ACC112 (cell line): Measurements from ENCODE around the gene DIAPH1.
A peak's percentile ranks its signal among the peaks of the same experiment; 100 is the strongest.

Experiments
- H2AFZ ChIP-seq: fragments of 200-600 bp; sonication (generic); one replicate; pipeline ENCODE4 v1.6.0; 2017; ENCODE audit warnings: antibody characterized with exemption, low read length; ENCODE audit not compliant: unreplicated experiment
- H3K27ac ChIP-seq: fragments of 200-600 bp; sonication (generic); 2 replicates; pipeline ENCODE4 v1.5.1; 2014; ENCODE audit warnings: low read depth, mild to moderate bottlenecking, antibody characterized with exemption, low read length, moderate library complexity
- H3K27me3 ChIP-seq: fragments of 200-600 bp; sonication (generic); 2 replicates; pipeline ENCODE4 v1.6.1; 2014; ENCODE audit warnings: mild to moderate bottlenecking, antibody characterized with exemption, low read length, moderate library complexity, mixed read lengths; ENCODE audit not compliant: insufficient read depth
- H3K36me3 ChIP-seq: fragments of 200-600 bp; sonication (generic); 2 replicates; pipeline ENCODE4 v1.6.1; 2016; ENCODE audit warnings: mild to moderate bottlenecking, antibody characterized with exemption, low read length, moderate library complexity, mixed read lengths; ENCODE audit not compliant: insufficient read depth
- H3K4me1 ChIP-seq: fragments of 200-600 bp; sonication (generic); one replicate; pipeline ENCODE4 v1.6.1; 2016; ENCODE audit warnings: low read length, mixed read lengths; ENCODE audit not compliant: insufficient read depth, unreplicated experiment, control insufficient read depth
- H3K4me3 ChIP-seq: fragments of 200-600 bp; sonication (generic); 2 replicates; pipeline ENCODE4 v1.5.1; 2014; ENCODE audit warnings: mild to moderate bottlenecking, low read depth, low read length
- H3K79me2 ChIP-seq: fragments of 200-600 bp; sonication (generic); one replicate; pipeline ENCODE4 v1.6.0; 2016; ENCODE audit warnings: low read length; ENCODE audit not compliant: control insufficient read depth, unreplicated experiment, insufficient read depth

The DIAPH1 gene

DNA sequence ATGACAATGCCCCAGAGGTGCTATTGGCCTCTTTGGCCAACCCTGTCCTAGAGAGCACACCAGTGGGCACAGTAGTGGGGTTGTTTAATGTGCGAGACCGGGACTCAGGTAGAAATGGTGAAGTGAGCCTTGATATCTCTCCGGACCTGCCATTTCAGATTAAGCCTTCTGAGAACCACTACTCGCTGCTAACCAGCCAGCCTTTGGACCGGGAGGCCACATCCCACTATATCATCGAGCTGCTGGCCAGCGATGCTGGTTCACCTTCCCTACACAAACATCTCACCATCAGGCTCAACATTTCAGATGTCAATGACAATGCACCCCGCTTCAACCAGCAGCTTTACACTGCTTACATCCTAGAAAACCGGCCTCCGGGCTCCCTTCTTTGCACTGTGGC is 128.5 kb downstream of the DIAPH1 start:
- Histone ChIP-seq H3K27me3 (no peaks in the 10 kb centered on the region), H3K27ac (no peak overlapping the region), H3K36me3 (no peaks in the 10 kb centered on the region), H3K4me1 (peaks cover 20% of the 10 kb centered on the region), H2AFZ (no peak overlapping the region), H3K4me3 (no peak overlapping the region), H3K79me2 (no peaks in the 10 kb centered on the region)

DNA sequence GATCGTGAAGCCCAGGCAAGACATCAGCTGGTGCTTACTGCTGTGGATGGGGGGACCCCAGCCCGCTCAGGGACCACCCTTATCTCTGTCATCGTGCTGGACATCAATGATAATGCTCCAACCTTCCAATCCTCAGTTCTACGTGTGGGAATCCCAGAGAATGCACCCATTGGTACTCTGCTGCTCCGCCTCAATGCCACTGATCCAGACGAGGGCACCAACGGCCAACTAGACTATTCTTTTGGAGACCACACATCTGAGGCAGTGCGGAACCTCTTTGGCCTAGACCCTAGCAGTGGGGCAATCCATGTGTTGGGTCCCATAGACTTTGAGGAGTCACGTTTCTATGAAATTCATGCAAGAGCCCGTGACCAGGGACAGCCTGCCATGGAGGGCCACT is 129.0 kb downstream of the DIAPH1 start:
- no peaks in the 10 kb centered on the region for H3K27me3 ChIP-seq
- H3K27ac ChIP-seq, result no peak overlapping the region
- no peaks in the 10 kb centered on the region for H3K79me2 ChIP-seq

DNA sequence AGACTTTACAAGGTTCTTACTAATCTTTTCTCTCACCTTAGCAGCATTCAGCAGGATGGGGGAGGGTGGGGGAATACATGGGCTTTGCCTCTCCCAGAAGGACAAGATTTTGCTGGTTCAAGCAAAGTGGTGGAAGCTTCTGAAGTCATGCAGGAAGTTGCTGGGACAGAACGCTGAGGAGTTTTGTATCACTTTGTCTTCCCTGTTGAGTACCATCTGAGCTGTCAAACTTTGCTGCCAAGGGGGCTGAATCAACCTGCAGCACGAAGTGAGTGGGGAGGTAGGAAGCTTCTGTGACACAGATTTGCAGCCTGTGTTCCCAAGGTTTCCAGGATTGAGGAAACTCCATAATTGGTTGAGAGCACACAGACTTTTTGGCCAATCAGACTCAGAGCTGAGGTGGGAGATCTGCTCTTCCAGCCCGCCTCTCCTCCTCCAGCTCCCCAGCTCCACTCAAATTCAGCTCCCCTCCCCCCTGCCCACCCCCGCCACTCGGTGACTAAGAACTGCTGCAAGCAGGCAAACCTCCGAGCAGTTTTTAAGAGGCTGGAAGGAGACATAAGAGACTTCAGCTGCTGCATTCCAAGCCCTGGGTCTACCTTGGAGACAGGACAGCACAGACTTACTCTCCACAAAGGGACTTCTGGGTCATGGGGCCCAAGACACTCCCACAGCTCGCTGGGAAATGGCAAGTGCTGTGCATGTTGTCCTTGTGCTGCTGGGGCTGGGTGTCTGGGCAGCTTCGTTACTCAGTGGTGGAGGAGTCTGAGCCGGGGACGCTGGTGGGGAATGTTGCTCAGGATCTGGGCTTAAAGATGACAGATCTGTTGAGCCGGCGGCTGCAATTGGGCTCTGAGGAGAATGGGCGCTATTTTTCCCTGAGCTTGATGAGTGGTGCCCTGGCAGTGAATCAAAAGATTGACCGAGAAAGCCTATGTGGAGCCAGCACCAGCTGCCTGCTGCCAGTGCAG is 129.9 kb downstream of the DIAPH1 start, which contains the start of gene PCDHGC5:
TSS of gene PCDHGC5 (plus strand) at position 491 of the 971 bp plus-strand sequence. CDS start at position 651, 160 bp downstream.
- no peaks in the 10 kb centered on the region for H3K36me3 ChIP-seq
- no peaks in the 10 kb centered on the region for H3K27me3 ChIP-seq
- no peak within 1 kb of the TSS for H2AFZ ChIP-seq
- 0 out of 2 replicates have a peak within 1 kb of the TSS, but pooled peaks have one; percentile 22 for H3K4me3 ChIP-seq
- H3K79me2 ChIP-seq, result no peaks in the 10 kb centered on the region
- no peak within 1 kb of the TSS for H3K27ac ChIP-seq
- H3K4me1 ChIP-seq, result peaks cover 20% of the 10 kb centered on the region

More for the DNA sequence above, 129.0 kb downstream of the DIAPH1 start:
- Histone ChIP-seq H3K36me3 (no peaks in the 10 kb centered on the region), H3K4me3 (no peak overlapping the region), H2AFZ (no peak overlapping the region), H3K4me1 (peaks cover 20% of the 10 kb centered on the region)

DNA sequence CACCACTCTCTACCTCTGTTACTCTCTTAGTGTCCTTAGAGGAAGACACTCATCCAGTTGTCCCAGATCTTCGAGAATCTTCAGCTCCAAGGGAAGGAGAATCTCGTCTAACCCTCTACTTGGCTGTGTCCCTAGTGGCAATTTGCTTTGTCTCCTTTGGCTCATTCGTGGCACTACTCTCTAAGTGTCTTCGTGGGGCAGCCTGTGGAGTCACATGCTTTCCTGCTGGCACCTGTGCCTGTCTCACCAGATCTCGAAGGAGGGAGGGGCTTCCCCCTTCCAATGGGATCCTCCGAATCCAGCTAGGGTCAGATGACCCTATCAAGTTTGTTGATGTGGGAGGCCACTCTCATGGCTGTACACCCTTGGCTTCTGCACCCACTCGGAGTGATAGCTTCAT is 131.7 kb downstream of the DIAPH1 start:
- Histone ChIP-seq H3K27me3 (no peaks in the 10 kb centered on the region), H3K36me3 (no peaks in the 10 kb centered on the region), H3K4me1 (peaks cover 20% of the 10 kb centered on the region), H3K79me2 (no peaks in the 10 kb centered on the region), H3K4me3 (no peak overlapping the region), H2AFZ (no peak overlapping the region), H3K27ac (no peak overlapping the region)

DNA sequence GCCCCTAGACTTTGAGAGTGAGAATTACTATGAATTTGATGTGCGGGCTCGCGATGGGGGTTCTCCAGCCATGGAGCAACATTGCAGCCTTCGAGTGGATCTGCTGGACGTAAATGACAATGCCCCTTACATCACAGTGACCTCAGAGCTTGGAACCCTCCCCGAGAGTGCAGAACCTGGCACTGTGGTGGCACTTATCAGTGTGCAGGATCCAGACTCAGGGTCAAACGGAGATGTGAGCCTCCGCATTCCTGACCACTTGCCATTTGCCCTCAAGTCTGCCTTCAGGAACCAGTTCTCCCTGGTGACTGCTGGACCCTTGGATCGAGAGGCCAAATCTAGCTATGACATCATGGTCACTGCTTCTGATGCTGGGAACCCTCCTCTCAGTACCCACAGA is 132.7 kb downstream of the DIAPH1 start:
- H3K27ac ChIP-seq, result no peak overlapping the region
- H3K4me1 ChIP-seq, result peaks cover 20% of the 10 kb centered on the region
- no peaks in the 10 kb centered on the region for H3K27me3 ChIP-seq
- no peak overlapping the region for H2AFZ ChIP-seq
- H3K36me3 ChIP-seq, result no peaks in the 10 kb centered on the region
- no peak overlapping the region for H3K4me3 ChIP-seq
- no peaks in the 10 kb centered on the region for H3K79me2 ChIP-seq

DNA sequence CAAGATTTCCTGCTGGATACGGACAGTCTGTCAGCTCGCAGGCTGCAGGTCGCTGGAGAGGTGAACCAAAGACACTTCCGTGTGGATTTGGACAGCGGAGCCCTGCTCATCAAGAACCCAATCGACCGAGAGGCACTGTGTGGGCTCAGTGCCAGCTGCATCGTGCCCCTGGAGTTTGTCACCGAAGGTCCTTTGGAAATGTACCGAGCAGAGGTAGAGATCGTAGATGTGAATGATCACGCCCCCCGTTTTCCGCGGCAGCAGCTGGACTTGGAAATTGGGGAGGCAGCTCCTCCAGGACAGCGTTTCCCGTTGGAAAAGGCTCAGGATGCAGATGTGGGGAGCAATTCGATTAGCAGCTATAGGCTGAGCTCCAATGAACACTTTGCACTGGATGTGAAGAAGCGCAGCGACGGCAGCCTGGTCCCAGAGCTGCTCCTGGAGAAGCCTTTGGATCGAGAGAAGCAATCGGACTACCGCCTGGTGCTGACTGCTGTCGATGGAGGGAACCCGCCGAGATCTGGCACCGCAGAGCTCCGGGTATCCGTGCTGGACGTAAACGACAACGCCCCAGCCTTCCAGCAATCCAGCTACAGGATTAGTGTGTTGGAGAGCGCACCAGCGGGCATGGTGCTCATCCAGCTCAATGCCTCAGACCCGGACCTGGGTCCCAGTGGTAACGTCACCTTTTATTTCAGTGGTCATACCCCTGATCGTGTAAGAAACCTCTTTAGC is 133.3 kb downstream of the DIAPH1 start:
- no peaks in the 10 kb centered on the region for H3K36me3 ChIP-seq
- no peaks in the 10 kb centered on the region for H3K27me3 ChIP-seq
- H2AFZ ChIP-seq, result no peak overlapping the region
- H3K4me3 ChIP-seq, result no peak overlapping the region
- no peaks in the 10 kb centered on the region for H3K79me2 ChIP-seq
- H3K27ac ChIP-seq, result no peak overlapping the region
- peaks cover 20% of the 10 kb centered on the region for H3K4me1 ChIP-seq

DNA sequence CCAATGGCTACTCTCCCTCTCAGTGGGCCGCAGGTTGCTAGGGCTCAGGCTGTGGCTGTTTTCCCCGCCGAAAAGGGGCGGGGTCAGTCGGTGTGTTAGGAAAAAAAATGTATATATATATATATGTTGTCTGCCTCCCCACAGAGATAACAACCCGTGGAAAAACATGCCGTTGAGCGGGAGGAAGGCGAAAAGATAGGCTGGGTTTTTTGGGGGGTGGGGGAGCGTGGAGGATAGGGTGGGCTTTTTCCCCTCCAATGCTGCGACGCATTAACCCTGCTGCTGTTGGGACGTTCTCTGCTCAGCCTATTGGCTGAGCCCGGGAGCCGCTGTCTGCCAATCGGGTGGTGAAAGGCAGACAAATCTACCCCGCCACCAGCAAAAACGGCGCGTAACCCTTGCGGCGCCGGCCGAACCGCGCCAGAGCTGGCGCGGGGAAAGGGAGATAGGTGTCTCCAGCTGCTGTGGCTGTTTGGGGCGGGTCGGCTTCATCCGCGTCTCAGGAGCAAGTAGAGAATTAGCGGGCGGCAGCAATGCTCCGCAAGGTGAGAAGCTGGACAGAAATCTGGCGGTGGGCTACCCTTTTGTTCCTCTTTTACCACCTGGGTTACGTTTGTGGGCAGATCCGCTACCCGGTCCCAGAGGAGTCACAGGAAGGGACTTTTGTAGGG is 134.0 kb downstream of the DIAPH1 start, which contains the start of gene PCDHGC4:
TSS of gene PCDHGC4 (plus strand) at position 390 of the 671 bp plus-strand sequence. CDS start at position 534, 144 bp downstream.
- no peak within 1 kb of the TSS for H3K27ac ChIP-seq

DNA sequence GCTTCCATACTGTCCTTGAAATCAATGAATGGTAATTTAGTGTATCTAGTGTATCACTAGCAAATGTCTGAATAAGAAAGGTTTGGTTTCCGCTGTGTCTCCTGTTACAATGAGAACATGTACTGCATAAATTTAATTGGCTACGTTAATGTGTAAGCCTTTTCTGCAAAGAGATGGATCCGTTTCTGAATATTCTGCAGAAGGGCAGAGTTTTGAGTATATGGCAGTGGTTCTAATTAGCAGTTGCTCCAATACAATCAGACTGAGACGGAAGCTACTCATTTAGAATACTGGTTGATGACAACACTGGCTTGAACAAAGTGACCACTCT is 134.5 kb downstream of the DIAPH1 start:
- peaks cover 16% of the 10 kb centered on the region for H3K4me1 ChIP-seq
- no peaks in the 10 kb centered on the region for H3K79me2 ChIP-seq
- H3K27me3 ChIP-seq, result no peaks in the 10 kb centered on the region
- H3K36me3 ChIP-seq, result no peaks in the 10 kb centered on the region
- no peak overlapping the region for H3K27ac ChIP-seq
- H3K4me3 ChIP-seq, result no peak overlapping the region
- no peak overlapping the region for H2AFZ ChIP-seq

More for the DNA sequence above, 134.0 kb downstream of the DIAPH1 start, which contains the start of gene PCDHGC4:
- Histone ChIP-seq H2AFZ (no peak within 1 kb of the TSS), H3K36me3 (no peaks in the 10 kb centered on the region), H3K4me3 (no peak within 1 kb of the TSS), H3K4me1 (peaks cover 18% of the 10 kb centered on the region), H3K27me3 (no peaks in the 10 kb centered on the region), H3K79me2 (no peaks in the 10 kb centered on the region)

DNA sequence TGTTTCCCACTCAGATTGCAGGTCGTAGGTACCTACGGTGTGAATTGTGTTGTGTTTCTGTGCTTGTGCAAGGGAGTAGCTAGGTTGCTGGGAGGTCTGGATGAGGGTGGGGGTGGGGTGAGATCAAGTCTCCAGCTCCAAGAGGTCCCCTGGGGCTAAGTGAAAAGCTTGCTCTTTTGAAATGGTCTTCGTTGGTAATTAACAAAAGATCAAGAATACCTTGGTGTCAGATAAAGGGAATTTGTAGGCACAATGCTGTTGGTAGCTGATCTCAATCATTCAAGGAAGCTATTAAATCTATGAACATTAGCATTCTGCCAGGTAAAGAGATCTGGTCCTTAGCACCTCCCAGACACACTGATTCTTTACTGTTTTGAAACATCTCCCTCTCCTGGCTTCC is 134.9 kb downstream of the DIAPH1 start:
- Histone ChIP-seq H2AFZ (no peak overlapping the region), H3K79me2 (no peaks in the 10 kb centered on the region), H3K4me3 (no peak overlapping the region), H3K27ac (no peak overlapping the region), H3K36me3 (no peaks in the 10 kb centered on the region), H3K4me1 (peaks cover 12% of the 10 kb centered on the region), H3K27me3 (no peaks in the 10 kb centered on the region)

DNA sequence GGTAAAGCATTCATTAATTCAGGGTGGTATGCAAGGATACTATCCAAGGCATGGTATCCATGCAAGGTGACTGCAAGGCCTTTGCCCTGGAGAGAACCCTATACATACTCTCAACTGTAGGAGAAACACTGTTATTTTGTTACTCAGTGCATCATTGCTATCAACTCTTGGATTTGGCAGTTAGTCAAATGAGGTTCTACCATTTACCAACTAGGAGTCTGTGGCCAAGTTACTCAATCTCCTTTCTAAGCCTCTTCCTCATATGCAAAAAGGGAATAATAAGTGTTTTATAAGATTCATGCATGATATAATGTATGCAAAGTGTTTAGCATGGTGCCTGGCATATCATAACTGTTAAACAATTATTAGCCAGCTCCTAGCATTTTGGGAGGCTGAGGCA is 139.0 kb downstream of the DIAPH1 start:
- Histone ChIP-seq H3K4me3 (no peak overlapping the region), H3K27me3 (no peaks in the 10 kb centered on the region), H3K27ac (no peak overlapping the region), H2AFZ (no peak overlapping the region), H3K79me2 (peaks cover 15% of the 10 kb centered on the region), H3K36me3 (no peaks in the 10 kb centered on the region), H3K4me1 (peaks cover 20% of the 10 kb centered on the region)
